ENCODE measurements around the gene HNRNPH3.

The HNRNPH3 gene

DNA sequence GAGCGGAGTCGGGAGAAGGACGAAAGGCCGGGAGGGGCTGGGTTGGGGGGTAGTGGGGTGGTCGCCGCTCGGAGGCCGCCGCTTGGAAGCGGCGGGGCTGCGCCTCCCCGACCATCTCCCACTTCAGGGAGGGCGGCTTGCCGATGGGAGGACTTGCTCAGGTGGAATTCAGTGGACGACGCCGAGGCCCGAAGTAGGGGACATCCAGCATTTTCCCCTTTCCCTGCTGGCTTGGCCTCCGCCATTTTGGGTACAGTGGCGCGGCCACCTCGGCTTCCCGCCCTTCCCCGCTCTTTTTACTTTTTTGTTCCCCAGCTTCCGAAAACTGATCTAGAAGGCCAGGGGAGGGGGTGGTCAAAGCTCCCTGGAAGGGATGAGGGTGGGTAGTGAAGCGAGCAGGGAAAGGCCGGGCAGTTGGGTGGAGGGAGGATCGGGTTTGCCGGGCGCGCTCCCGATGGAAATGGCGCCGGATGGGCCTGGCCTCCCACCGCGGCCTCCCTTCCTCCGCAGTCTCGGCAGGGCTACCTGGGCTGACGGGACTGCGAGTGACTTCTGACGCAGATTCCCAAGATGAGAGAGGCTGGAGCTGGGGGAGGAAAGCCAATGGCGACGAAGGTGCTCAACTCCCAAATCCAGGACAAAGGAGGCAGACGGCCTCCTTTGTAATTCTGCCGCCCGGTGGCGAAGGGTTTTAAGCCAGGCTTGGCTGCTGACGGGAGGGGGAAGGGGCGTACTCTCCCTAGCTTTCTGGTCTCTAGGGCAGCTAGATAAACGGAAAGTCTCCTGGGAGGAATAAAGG lies 594 bp downstream of the HNRNPH3 start, which contains the start of gene PBLD:
Gene PBLD, minus strand, starts transcription at position 670 of the 799 bp plus-strand sequence. CDS start 26,084 bp downstream, outside the sequence.
- DNase-seq (ENCODE audit: low spot score) = peak; percentile 52

DNA sequence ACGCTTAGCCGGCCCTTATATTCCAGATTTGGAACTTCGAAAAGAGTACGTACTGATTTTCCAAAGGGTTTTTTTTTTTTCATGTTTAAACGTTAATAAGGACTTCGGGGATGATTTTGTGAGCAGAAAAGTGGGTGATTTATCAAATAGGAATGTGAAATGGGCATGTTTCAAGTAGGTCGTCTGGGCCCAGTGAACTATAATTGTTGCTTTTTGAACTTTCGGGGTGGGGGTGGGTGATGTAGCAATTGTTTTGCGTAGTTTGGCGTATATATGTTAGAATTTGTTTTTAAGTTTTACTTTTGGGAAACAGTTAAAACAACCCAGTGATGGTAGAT lies 1.2 kb downstream of the HNRNPH3 start:
- no peak for DNase-seq (ENCODE audit: low spot score)

DNA sequence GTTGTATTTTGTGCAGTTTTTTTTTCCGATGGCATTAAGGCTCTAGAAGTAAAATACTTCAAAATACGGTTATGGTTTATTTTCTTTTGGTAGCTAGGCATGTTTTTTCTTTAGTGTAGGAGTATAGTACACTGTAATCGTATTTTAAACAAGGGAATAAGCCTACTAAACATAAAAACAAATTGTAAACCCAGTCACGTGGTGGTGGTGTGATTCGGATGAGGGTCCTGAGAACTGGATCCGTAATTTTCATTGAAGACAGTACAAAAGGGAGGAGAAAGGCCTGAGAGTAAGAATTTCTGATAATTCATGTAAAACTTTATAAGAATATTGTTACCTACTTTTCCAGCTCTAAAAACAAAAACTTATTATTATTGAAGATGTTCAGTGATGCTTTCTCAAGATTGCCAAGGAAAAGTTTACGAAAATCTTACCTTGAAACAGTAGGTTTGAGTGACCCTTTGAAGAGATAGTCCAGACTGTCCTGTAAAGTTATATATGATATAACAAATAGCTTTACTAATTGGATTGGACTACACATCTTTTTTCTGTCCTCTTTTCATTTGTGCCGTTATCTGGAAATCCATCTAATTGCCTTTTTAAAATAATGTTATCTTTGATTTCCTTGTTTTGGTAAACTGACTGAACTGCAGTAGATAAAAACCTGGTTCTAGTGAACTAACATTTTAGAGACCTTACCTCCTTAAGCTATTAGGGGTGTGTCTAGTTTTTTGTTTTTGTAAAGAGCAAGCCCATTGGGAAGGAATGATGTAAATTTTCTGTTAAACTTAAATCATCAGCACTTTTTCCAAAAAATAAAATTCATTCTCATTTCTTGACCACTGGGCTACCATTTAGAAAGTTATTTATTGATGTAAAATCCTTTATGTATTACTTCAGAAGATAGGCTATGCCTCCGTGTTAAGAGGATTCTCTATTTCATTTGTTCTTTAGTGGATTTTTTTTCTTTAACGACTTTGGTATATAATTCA lies 1.9 kb downstream of the HNRNPH3 start:
- no peak for DNase-seq (ENCODE audit: low spot score)

DNA sequence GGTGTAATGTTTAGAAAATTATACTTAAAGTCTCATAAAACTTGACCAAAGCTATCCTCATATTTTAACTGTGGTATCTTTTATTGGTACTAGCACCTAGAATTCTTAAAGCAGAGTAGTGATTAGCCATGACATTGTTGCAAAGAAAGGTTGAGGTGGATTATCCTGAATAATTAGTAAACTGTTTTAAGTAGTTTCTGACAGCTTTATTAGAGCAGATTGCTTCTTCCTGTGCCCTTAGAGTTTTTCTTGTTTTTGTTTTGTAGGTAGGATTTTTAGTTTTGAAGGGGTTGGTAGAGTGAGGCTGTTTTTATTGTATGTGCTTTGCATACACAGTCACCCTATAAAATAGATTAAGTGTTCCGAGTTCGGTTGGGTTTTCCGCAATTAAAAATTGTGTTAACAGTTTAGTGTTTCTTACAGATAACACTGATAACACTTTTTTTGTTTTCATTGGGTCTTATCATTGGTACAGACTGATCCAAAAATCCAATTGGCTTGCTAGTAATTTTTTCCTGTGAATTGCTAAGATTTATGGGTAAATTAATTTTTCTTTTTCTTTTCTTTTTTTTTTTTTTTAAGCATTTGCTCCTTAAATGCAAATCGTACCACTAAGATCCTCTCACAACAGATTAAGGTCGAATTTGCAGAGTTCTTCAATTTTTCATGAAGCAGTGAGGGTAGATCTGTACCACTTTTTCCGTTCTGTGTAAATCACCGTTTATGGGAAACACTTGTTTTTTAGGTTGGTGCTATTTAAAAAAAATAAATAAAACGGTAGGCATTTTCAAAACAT lies 3.0 kb downstream of the HNRNPH3 start:
- no peak for DNase-seq (ENCODE audit: low spot score)

DNA sequence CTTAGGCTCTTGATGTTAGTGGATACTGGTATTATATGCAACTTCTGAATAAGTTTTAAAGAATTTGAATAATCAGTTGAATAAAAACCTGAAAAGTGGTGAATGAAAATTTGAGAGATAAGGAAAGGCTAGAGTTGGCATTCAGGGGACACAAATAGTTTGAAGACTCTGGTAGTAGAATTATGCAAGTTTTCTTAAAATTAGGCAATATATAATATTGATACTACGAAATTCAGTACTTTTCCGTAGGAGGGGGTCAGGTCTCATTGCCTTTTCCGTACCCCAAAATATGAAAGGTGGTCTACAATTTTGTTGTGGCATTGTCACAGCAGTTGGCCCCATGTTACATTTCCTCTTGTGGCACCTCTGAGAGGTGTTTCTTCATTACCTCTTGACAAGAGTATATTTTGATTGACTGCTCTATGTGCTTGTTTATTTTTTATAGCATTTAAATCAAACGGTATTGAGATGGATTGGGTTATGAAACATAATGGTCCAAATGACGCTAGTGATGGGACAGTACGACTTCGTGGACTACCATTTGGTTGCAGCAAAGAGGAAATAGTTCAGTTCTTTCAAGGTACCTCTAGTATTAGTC lies 5.0 kb downstream of the HNRNPH3 start:
- DNase-seq (ENCODE audit: low spot score) = no peak

DNA sequence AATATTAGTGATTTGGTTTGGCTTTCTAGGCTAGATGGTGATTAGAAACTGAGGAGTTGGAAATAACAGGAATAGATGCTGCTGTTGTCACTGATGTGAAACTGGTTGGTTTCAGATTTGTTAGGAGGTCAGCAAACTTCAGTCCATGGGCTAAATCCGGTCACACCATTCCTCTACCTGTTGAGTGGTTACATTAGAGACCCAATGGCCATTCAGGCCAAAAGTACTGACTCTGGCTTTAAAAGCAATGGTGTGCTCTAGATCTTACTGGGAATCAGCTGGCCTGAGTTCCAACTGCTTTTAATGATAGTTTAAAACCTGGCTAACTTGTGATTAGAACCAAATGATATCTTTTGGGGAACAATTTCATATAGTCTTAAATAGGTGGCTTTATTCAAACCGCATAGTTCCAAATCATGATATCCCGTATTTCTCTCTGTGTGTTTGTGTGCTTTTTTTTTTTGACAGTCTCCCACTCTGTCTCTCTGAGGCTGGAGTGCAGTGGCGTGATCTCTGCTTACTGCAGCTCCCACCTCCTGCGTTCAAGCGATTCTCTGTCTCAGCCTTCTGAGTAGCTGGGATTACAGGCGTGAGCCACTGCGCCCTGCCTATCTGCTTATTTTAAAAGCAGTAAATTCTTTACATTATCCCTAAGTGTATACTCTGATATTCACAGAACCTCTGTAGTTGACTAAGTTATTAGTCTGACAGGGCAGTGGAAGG lies 8.7 kb downstream of the HNRNPH3 start:
- no peak for DNase-seq (ENCODE audit: low spot score)

DNA sequence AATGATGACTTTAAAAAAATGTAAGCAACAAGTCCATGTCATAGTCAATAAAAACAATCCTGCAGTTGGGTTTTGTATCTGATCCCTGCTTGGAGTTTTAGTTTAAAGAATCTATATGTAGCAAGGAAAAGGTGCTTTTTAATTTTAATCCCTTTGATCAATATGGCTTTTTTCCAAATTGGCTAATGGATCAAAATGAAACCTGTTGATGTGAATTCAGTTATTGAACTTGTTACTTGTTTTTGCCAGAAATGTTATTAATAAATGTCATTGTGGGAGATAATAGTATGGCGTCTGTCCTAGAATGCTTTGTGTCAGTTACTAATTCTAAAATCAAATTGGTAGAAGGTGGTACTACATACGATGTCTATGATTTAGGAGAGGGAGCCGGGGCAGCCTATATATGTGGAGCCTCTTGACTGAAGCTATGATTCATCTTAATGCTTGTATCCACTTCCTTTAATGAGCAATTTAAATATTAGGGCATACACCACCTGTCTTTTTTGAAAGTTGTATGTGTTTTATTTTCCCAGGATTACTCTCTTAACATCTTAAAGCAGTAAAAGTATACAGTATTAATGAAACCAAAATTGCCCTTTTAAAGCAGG lies 11.1 kb downstream of the HNRNPH3 start:
- DNase-seq (ENCODE audit: low spot score) = no peak

DNA sequence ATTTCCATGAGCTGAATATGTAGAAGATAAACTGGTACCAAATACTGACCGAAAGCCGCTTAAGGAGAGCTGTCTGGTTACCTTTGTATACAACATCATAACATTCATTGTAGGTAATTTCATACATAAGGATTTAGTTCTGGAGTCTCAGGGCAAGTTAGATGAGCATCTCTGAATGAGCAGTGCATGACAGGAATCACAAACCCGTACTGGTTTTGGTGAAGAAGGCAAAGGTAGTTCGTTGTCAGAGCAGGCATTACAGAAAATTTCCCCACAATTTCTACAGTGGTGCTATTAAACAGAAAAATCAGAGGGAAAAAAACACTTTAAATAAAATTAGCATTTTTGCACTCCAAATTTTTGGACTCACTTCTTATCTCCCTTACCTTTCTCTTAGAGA lies 13.8 kb downstream of the HNRNPH3 start:
- DNase-seq (ENCODE audit: low spot score) = no peak

DNA sequence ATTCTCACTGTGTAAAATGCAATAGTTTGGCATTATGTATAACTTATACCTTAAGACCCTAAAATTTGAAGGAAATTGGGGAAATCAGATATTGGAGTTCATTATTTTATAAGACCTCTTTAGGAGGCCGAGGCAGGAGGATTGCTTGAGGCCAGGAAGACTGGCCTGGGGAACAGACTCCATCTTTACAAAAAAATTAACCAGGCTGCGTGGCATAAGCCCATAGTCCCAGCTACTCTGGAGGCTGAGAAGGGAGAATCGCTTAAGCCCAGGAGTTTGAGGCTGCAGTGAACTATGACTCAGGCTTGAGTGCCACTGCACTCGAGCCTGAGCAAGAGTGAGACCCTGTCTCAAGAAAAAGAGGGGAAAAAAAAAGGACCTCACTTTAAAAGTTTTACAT lies 14.9 kb downstream of the HNRNPH3 start:
- no peak for DNase-seq (ENCODE audit: low spot score)

DNA sequence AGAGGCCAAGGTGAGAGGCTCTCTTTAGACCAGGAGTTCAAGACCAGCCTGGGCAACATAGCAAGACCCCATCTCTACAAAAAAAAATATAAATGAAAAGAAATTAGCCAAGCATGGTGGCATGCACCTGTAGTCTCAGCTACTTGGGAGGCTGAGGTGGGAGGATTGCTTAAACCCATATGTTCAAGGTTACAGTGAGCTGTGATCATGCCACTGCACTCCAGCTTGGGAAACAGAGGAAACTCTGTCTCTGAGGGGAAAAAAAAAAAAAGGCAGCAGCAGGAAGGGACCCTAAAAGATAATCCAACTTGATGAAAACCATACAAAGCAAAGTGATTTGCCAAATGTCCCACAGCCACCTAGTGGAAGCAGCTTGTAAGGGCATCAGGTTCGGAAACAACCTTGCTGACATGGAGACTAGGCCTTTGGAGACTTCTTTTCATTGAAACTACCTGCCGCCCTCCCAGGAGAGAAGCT lies 16.4 kb downstream of the HNRNPH3 start:
- DNase-seq (ENCODE audit: low spot score) = peak; percentile 50

DNA sequence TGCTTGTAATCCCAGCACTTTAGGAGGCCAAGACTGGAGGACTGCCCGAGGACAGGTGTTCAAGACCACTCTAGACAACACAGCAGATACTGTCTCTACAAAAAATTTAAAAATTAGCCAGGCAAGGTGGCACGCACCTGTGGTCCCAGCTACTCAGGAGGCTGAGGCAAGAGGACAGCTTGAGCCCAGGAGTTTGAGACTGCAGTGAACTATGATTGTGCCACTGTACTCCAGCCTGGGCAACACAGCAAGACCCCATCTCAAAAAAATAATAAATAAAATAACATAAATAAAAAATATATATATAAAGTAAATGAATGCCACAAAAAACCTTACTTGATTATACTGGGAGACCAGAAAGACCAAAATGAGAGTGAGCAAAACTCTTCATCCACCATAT lies 21.7 kb downstream of the HNRNPH3 start:
- no peak for DNase-seq (ENCODE audit: low spot score)

DNA sequence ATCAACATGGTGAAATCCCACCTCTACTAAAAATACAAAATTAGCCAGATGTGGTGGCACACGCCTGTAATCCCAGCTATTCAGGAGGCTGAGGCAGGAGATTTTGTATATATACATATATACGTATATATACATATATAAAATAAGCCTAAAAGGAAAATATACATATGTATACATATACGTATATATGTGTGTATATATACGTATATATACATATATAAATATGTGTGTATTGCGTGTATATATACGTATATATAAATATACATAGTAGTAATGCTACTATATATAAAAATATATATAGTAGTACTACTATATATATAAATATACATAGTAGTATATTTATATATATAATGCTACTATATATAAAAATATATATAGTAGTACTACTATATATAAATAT lies 27.3 kb downstream of the HNRNPH3 start:
- DNase-seq (ENCODE audit: low spot score) = no peak

DNA sequence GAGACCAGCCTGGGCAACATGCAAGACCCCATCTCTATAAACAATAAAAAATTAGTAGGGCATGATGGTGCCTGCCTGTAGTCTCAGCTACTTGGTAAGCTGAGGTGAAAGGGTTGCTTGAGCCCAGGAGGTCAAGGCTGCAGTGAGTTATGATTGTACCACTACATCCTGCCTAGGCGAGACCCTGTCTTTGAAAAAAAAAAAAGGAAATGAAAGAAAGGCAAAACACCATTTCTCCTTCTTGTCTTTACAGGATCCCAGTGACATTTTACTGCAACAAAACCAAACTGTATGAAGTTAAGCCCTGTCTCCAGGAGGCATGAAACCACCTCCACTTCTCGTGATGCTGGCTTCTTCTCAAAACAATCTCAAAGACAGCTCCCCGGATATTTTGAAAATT lies 30.7 kb downstream of the HNRNPH3 start:
- DNase-seq (ENCODE audit: low spot score) = no peak

DNA sequence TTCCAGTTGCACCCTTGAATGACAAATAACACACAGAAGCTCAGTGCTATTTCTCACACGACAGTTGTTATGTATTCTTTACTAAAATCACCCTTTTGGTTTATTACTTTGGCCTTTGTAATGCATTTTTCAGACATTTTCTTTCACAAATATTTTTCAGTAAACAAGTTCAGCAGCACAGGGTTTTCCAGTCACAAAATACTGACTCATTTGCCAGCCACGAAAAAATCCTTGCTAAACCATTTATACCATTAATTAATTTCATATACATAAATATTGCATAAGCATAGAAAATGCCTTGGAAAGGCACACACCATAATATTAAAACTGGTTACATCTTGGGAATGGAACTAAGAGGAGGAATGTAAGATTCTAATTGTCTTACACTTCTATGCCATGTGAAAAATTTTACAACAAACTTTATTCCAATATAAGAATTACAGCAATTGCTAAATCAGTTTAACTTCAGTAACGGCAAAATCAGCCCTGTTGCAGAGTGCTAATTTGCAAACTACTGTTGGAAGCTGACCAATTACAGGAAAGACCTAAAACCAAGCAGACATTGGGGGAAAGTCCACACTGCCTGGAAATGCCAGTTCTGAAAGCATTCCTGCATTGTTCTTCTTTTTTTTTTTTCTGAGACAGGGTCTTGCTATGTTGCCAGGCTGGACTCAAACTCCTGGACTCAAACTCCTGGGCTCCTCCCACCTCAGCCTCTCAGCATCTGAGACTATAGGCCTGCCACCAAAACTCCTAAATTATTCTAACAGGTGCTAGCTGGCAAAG lies 32.4 kb downstream of the HNRNPH3 start:
- no peak for DNase-seq (ENCODE audit: low spot score)

DNA sequence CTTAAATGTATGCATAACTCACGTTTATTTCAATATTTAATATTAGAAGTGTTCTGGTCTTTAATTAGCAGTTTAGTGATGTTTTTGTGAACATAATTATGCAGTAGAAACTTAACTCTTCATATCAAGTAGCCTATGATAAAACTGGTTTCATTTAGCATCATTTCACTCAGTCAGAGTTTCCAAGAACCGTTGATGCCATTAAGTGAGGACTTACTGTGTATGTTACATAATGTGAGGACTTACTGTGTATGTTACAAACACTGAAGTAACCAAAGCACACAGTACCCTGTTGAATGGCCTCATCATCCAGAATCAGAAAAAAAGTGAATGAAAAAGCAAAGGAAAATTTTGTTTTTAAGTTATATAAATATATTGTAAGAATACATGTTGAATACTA lies 33.7 kb downstream of the HNRNPH3 start:
- no peak for DNase-seq (ENCODE audit: low spot score)

DNA sequence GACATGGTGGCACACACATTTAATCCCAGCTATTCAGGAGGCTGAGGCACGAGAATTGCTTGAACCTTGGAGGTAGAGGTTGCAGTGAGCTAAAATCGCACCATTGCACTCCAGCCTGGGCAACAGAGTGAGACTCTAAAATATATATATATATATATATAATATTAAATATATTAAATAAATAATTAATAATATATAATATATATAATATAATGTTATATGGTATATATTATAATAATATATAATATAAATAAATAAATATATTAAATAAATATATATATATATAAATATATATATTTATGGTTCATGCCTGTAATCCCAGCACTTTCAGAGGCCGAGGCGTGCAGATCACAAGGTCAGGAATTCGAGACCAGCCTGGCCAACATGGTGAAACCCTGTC lies 34.7 kb downstream of the HNRNPH3 start:
- DNase-seq (ENCODE audit: low spot score) = no peak

DNA sequence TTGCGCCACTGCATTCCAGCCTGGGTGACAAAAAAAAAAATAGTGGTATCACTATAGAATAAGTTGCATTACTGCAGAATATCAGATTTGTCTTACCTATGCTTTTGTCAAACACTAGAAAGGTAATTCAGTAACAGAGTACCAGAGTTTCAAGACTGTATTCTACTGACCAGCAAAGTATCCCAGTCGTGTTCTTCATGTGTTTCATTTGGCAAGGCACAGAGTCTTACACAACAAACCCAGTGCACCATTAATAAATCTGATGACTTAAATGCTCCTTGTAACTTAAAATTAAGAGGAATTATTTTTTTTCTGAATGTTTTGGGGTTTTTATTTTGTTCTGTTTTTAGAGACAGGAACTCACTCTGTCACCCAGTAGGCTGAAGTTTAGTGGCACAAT lies 35.3 kb downstream of the HNRNPH3 start:
- DNase-seq (ENCODE audit: low spot score) = no peak

DNA sequence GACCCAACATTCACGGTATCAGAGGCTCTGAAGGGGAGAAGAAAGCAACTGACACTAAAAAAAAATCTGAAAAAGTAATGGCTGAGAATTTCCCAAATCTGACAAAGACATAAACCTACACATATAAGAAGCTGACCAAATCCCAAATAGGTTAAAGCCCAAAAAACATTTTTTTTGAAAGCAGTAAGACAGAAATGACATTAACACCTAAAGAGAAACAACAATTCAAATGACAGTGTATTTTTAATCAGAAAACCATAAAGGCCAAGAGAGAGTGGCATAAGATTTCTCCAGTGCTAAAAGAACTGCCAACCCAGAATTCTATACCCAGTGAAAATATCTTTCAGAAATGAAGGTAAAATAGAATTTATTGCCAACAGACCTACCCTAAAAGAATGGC lies 39.7 kb downstream of the HNRNPH3 start:
- DNase-seq (ENCODE audit: low spot score) = no peak

DNA sequence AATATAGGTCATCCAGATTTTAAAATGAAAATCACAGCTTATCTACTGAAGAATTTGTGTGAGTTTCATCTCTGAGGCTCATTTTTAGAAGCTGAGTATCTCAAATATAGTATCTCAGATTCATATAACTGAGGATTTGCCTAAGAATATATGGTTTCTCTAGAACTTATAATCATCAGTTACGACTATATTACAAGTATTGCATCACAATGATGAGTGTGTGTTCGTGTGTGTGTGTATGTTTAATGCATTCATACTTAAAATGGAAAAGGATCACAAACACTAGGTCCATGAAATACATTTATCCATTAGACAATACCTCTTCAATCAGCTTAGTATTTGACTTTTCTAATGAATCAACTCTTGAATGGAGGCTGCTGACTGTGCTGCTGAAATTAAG lies 53.9 kb downstream of the HNRNPH3 start:
- no peak for DNase-seq (ENCODE audit: low spot score)

Data from CD4-positive, alpha-beta T cell treated with Interleukin-6 at 100 ng/mL for 8 hours (primary cell).